ENCODE measurements around the gene RTN4R.

The RTN4R gene

DNA sequence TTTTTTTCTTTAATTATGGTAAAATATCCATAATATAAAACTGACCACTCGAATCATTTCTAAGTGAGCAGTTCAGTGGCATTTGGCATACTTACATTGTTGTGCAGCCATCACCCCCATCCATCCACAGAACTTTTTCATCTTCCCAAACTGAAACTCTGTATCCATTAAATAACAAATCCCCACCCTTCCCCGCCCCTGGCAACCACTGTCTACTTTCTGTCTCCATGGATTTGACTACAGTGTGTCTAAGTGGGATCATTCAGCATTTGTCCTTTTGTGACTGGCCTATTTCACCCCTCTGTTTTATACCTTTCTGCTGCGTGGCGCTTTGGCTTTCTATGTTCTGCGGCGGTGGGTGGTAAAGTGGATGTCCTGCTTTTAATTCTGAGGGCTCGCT, 49.1 kb downstream of the RTN4R start:
- Histone ChIP-seq H3K9me3 (ENCODE audit: insufficient read depth, low read depth, low read length) (0 out of 2 replicates have a peak, but pooled peaks cover 2% of the 10 kb centered on the region), H3K36me3 (ENCODE audit: insufficient read depth, low read length) (no peaks in the 10 kb centered on the region), H3K27me3 (ENCODE audit: insufficient read depth, low read length) (no peaks in the 10 kb centered on the region), H3K4me3 (ENCODE audit: low read length) (no peak overlapping the region), H3K27ac (ENCODE audit: low read depth, low read length) (no peak overlapping the region), H3K4me1 (ENCODE audit: insufficient read depth, low read length) (no peaks in the 10 kb centered on the region), H3K9ac (ENCODE audit: low read depth, low read length) (no peak overlapping the region)
- 94% methylated on average over 7 of the region's 7 CpGs for WGBS

DNA sequence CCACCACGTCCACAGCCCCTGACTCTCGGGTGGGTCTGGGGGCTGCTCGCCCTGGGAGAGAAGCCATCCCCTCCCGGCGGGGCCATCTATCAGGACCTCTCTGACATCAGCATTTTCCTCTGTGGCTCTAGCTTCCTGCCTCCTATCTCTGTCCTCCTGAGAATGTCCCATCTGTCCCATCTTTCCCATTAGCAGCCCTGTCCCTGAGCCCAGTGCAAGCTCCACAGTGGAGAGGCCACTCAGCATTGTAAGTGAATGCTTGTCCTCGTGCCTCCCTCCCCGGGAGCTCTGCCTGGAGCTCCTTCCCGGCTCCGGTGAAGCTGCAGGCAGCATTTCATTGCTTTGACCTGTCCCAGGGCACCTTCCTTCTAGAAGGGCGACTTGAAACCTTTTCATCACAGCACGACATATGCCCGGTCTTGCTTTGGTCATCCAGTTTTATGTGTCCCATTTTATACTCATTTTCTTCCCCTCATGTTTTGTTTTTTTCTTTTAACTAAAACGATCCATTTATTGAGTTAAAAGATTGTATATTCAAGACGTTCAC, 49.7 kb downstream of the RTN4R start:
- H3K36me3 ChIP-seq (ENCODE audit: insufficient read depth, low read length): no peaks in the 10 kb centered on the region
- H3K27ac ChIP-seq (ENCODE audit: low read depth, low read length): no peak overlapping the region
- WGBS: 88% methylated on average over 12 of the region's 14 CpGs

DNA sequence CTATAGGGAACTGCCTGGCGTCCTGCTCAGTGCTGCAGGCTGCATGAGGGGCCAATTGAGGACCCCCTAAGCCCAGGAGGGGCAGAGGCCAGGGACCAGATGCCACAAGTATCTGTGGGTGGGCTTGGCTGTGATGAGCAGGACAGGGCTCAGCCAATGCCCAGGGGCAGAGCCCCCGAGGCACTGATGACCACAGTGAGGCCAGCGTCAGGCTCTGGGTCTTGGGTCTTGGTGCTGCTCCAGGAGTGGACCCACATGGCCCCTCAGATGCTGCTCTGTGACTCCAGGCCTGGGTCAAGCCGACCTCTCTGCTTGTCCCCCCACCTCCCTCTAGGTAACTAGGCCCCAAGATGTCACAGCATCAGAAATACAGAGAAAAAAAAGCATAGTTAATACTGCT, 50.6 kb downstream of the RTN4R start:
- WGBS: 86% methylated on average over 4 of the region's 4 CpGs
- Histone ChIP-seq H3K9me3 (ENCODE audit: insufficient read depth, low read depth, low read length) (0 out of 2 replicates have a peak, but pooled peaks cover 2% of the 10 kb centered on the region), H3K9ac (ENCODE audit: low read depth, low read length) (no peak overlapping the region), H3K4me3 (ENCODE audit: low read length) (no peak overlapping the region), H3K27ac (ENCODE audit: low read depth, low read length) (no peak overlapping the region), H3K27me3 (ENCODE audit: insufficient read depth, low read length) (no peaks in the 10 kb centered on the region), H3K36me3 (ENCODE audit: insufficient read depth, low read length) (no peaks in the 10 kb centered on the region), H3K4me1 (ENCODE audit: insufficient read depth, low read length) (no peaks in the 10 kb centered on the region)

More for the DNA sequence above, 49.7 kb downstream of the RTN4R start:
- Histone ChIP-seq H3K27me3 (ENCODE audit: insufficient read depth, low read length) (no peaks in the 10 kb centered on the region), H3K4me3 (ENCODE audit: low read length) (no peak overlapping the region), H3K4me1 (ENCODE audit: insufficient read depth, low read length) (no peaks in the 10 kb centered on the region), H3K9me3 (ENCODE audit: insufficient read depth, low read depth, low read length) (0 out of 2 replicates have a peak, but pooled peaks cover 2% of the 10 kb centered on the region), H3K9ac (ENCODE audit: low read depth, low read length) (no peak overlapping the region)

DNA sequence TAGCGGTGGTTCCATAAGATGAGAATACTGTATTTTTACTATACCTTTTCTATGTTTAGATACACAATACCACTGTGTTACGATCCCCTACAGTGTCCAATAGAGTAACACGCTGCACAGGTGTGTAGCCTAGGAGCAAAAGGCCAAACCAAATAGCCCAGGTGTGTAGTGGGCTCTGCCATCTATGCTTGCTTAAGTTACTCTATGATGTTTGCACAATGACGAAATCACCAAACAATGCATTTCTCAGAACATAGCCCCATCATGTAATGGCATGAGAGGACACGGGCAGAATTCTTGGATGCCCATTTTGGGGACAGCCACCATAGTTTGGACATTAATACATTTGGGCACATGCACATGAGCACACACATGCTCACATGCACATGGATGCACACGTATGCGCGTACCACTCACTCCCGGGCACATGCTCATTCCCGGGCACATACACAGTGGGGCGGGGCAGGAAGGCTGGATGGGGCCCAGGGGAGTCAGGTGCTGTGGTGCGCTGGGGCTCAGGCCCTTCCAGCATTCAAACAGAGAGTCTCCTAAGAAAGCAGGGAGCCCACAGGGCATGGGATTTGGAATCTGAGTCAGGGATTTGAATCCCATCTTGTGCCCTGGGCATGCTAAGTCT, 51.1 kb downstream of the RTN4R start:
- H3K4me3 ChIP-seq (ENCODE audit: low read length): no peak overlapping the region
- H3K27me3 ChIP-seq (ENCODE audit: insufficient read depth, low read length): no peaks in the 10 kb centered on the region
- no peaks in the 10 kb centered on the region for H3K4me1 ChIP-seq (ENCODE audit: insufficient read depth, low read length)
- no peak overlapping the region for H3K9ac ChIP-seq (ENCODE audit: low read depth, low read length)
- H3K36me3 ChIP-seq (ENCODE audit: insufficient read depth, low read length): no peaks in the 10 kb centered on the region
- H3K9me3 ChIP-seq (ENCODE audit: insufficient read depth, low read depth, low read length): 0 out of 2 replicates have a peak, but pooled peaks cover 2% of the 10 kb centered on the region
- H3K27ac ChIP-seq (ENCODE audit: low read depth, low read length): no peak overlapping the region
- 92% methylated on average over 12 of the region's 12 CpGs for WGBS

DNA sequence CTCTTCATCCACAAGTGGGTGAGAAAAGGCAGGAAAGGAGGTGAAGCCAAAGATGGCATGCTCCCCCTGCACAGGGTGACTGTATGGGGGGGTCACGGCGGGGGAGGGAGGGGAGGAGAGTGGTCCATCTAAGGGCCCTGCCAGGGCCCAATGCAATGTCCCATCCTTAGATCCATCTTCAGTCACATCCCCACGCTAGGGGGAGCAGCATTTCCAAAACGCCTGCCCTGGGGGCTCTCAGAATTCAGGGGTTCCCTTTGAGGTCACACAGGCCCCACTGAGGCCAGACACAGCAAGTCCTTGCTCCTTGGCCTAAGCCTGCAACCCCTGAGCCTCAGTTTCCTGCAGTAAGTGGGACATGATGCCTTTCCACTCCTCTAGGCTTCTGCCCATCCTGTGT, 52.4 kb downstream of the RTN4R start:
- Histone ChIP-seq H3K4me3 (ENCODE audit: low read length) (no peak overlapping the region), H3K9me3 (ENCODE audit: insufficient read depth, low read depth, low read length) (0 out of 2 replicates have a peak, but pooled peaks cover 2% of the 10 kb centered on the region), H3K27me3 (ENCODE audit: insufficient read depth, low read length) (no peaks in the 10 kb centered on the region), H3K9ac (ENCODE audit: low read depth, low read length) (no peak overlapping the region), H3K4me1 (ENCODE audit: insufficient read depth, low read length) (no peaks in the 10 kb centered on the region), H3K27ac (ENCODE audit: low read depth, low read length) (no peak overlapping the region), H3K36me3 (ENCODE audit: insufficient read depth, low read length) (no peaks in the 10 kb centered on the region)
- 73% methylated on average over 4 of the region's 4 CpGs for WGBS

DNA sequence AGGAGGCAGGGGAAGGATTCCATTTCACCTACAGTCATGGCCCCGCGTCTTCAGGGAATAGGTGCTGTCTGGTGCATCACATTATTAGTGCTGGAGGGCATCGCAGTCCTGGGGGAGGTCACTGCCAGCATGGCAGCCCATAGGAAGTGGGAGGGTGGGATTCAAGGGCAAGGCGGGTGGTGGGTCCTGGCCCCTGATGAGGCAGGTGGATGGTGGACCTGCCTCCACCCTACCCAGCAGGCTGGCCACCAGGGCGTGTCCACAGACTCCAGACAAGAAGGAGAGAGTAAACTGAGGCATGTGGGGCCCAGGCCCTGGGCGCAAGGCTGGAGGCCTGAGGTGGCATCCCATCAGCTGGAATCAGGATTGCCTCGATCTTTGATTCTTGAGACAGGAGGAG, 53.3 kb downstream of the RTN4R start:
- no peaks in the 10 kb centered on the region for H3K4me1 ChIP-seq (ENCODE audit: insufficient read depth, low read length)
- WGBS: 90% methylated on average over 7 of the region's 7 CpGs
- no peak overlapping the region for H3K9ac ChIP-seq (ENCODE audit: low read depth, low read length)
- no peaks in the 10 kb centered on the region for H3K36me3 ChIP-seq (ENCODE audit: insufficient read depth, low read length)
- no peaks in the 10 kb centered on the region for H3K27me3 ChIP-seq (ENCODE audit: insufficient read depth, low read length)
- H3K9me3 ChIP-seq (ENCODE audit: insufficient read depth, low read depth, low read length): 0 out of 2 replicates have a peak, but pooled peaks cover 2% of the 10 kb centered on the region
- H3K4me3 ChIP-seq (ENCODE audit: low read length): no peak overlapping the region
- no peak overlapping the region for H3K27ac ChIP-seq (ENCODE audit: low read depth, low read length)

DNA sequence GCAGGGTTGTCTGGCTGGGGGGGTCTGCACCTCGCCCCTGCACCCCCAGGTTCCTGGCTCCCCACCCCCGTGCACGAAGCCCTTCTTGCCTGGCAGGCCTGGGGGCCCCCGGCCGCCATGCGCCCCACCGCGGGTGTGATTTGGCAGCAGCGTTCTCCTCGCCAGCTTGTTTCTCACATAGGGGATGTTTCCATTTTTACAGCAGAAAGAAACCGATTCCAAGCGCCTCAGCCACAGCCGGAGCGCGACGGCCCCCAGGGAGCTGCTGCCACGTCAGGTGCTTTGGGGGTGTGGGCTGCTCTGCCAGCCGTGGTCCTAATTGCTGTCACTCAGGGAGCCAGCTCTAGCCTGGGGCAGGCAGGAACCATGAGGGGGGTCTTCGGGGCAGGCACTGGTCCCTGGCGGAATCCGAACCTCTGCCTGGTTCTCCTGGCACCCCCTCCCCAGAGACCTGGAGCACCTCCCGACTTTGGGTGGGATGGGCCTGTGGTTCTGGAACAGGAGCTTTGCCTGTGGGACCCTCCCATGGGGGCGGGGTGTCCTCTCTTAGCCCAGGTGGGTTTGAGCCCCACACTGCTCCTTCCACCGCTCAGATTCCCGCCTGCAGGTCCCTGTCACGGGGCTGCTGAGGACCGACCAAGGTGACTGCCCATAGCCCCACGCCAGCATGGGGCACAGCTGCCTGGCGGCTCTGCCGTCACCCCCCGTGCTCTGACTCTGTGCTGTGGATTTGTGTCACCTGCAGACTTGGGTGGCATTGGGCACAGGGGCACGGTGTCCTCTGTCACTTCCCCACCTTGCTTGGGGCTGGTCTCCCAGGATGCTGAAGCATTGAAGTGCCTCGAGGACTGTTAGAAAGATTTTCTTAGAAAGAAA, 54.0 kb downstream of the RTN4R start:
- no peak overlapping the region for H3K9ac ChIP-seq (ENCODE audit: low read depth, low read length)
- H3K27ac ChIP-seq (ENCODE audit: low read depth, low read length): no peak overlapping the region
- H3K36me3 ChIP-seq (ENCODE audit: insufficient read depth, low read length): no peaks in the 10 kb centered on the region
- 91% methylated on average over 33 of the region's 33 CpGs for WGBS
- H3K9me3 ChIP-seq (ENCODE audit: insufficient read depth, low read depth, low read length): no peaks in the 10 kb centered on the region
- no peaks in the 10 kb centered on the region for H3K4me1 ChIP-seq (ENCODE audit: insufficient read depth, low read length)
- no peaks in the 10 kb centered on the region for H3K27me3 ChIP-seq (ENCODE audit: insufficient read depth, low read length)
- H3K4me3 ChIP-seq (ENCODE audit: low read length): no peak overlapping the region

DNA sequence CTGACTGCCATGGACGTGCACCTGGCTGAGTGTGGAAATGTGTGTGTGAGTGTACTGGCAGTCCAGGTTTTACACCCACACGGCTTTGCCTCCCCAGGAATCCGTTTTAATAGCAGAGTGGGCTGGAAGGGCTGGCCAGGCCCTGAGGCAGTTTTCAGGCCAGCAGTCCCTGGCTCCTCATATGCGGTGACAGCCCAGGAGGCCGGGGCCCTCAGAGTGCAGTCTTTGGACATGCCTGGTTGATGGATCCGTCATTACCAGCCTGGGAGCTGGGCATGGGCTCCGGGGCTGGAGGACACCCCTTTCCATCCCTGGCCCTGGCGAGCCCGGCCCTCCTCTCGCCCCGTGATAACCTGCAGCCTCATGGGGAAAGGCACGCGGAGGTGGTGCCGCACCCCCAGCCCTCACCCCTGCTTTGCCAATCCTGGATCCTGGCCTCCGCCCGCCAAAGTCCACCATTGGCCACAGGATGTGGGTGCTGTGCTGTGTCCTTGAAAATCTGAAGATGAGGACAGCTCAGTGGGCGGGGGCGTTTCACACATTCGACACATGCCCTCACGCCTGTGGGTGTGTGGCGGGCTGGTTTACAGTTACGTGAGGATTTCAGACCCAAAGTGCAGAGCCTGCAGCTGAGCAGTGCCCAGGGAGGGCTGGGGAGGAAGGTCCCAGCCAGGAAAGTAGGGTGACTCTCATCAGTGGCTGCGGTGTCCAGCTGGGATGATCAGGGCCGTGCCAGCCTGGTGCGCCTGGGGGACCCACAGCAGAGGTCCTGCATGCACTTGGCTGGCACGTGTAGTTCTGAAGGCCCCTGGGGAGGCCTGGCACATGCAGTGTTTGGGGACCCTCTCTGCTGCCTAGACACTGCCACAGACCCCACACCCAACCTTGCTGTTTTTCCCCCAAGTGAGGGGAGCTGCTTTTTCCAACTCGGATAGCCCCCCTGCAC, 55.1 kb downstream of the RTN4R start:
- H3K9ac ChIP-seq (ENCODE audit: low read depth, low read length): no peak overlapping the region
- no peaks in the 10 kb centered on the region for H3K4me1 ChIP-seq (ENCODE audit: insufficient read depth, low read length)
- no peak overlapping the region for H3K27ac ChIP-seq (ENCODE audit: low read depth, low read length)
- H3K36me3 ChIP-seq (ENCODE audit: insufficient read depth, low read length): no peaks in the 10 kb centered on the region
- no peaks in the 10 kb centered on the region for H3K27me3 ChIP-seq (ENCODE audit: insufficient read depth, low read length)
- no peaks in the 10 kb centered on the region for H3K9me3 ChIP-seq (ENCODE audit: insufficient read depth, low read depth, low read length)
- WGBS: 92% methylated on average over 27 of the region's 27 CpGs
- no peak overlapping the region for H3K4me3 ChIP-seq (ENCODE audit: low read length)

DNA sequence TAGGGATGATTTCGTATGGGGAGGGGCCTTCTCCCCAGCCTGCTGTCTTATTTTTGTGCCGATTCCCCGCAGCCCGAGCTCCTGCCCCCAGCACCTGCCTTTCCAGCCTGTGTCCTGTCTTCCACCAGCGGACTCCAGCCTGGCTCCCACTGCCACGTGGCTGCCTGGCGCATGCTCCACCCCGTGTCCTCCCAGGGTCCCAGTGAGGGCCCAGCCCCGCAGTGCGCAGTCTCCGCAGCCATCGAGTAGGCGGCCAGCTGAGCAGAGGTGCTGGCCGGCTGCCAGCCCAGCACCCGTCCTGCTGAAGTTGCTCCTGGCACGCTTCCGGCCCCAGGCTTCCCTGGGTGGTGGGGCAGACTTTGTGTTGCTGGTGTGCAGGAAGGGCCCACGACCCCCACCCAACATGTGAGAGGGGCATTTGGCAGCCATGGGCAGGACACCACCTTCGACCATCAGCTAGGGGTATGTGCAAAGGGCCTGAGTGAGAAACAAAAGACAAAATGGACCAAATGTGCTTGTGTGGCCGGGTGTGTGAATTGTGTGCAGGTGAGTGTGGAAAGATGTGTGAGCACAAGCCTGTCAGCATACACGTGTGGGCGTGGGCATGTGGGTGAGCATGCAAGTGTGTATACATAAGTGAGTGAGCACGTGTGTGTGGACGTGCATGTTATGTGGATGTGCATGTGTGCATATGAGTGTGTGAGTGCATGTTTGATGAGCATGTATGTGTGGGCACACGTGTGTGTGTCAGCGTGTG, 55.9 kb downstream of the RTN4R start:
- 91% methylated on average over 26 of the region's 26 CpGs for WGBS
- Histone ChIP-seq H3K27ac (ENCODE audit: low read depth, low read length) (no peak overlapping the region), H3K9me3 (ENCODE audit: insufficient read depth, low read depth, low read length) (no peaks in the 10 kb centered on the region), H3K4me3 (ENCODE audit: low read length) (no peak overlapping the region), H3K36me3 (ENCODE audit: insufficient read depth, low read length) (no peaks in the 10 kb centered on the region), H3K4me1 (ENCODE audit: insufficient read depth, low read length) (no peaks in the 10 kb centered on the region), H3K27me3 (ENCODE audit: insufficient read depth, low read length) (no peaks in the 10 kb centered on the region), H3K9ac (ENCODE audit: low read depth, low read length) (no peak overlapping the region)

DNA sequence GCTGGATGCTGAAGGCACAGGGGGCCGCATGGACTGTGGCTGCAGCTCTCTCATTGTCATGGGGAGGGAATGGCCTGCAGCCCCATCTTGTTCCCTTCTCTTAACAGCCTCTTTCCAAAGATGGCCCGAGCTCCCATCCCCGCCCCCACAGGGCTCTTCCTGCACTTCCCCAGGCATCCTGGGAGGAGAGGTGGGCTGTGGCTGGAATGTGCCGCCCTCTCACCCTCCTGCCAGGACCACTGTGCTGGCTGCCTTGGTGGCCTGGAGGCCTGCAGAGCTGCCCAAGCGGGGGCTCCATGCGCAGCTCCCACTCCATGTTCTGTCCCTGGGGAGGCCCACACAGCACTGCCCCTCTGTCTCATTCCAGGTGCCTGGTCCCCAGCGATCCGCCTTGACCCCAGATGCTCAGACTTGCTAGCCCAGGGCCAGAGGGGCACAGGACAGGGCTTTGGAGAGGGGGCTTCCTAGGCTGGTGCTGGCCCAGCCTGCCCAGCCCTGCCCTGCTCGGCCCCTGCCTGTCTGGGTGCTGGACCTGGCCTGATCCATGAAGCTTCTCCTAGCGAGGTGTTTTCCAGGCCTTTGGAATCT, 56.6 kb downstream of the RTN4R start:
- Histone ChIP-seq H3K4me3 (ENCODE audit: low read length) (no peak overlapping the region), H3K36me3 (ENCODE audit: insufficient read depth, low read length) (no peaks in the 10 kb centered on the region), H3K27me3 (ENCODE audit: insufficient read depth, low read length) (no peaks in the 10 kb centered on the region), H3K27ac (ENCODE audit: low read depth, low read length) (no peak overlapping the region), H3K9me3 (ENCODE audit: insufficient read depth, low read depth, low read length) (no peaks in the 10 kb centered on the region), H3K9ac (ENCODE audit: low read depth, low read length) (no peak overlapping the region), H3K4me1 (ENCODE audit: insufficient read depth, low read length) (0 out of 2 replicates have a peak, but pooled peaks cover under 1% of the 10 kb centered on the region)
- WGBS: 85% methylated on average over 10 of the region's 10 CpGs

Data from HUES64 (cell line).